HEK293 (cell line): ENCODE data around the gene DBN1.
"Not testable (repeated sequence)": the region's sequence is repeated elsewhere in the genome, so short reads cannot be mapped to it uniquely, and the experiment has no call there.

Experiments used
- CTCF ChIA-PET: fragments of 350-600 bp; formaldehyde crosslinking; extraction: SDS; loops from one replicate; lab custom pipeline; 2021; ENCODE audit warnings: antibody characterized with exemption; lab: Yijun Ruan, JAX
- POLR2A ChIA-PET: fragments of 300-600 bp; formaldehyde crosslinking; extraction: SDS; loops from one replicate; lab custom pipeline; 2020; ENCODE audit warnings: antibody characterized with exemption, inconsistent platforms; lab: Yijun Ruan, JAX
- H3K27ac ChIP-seq: fragments of 200-500 bp; sonication (Bioruptor generic); 2 replicates; pipeline ENCODE4 v1.5.1; 2014; ENCODE audit warnings: low read depth, low read length, control low read depth, inconsistent platforms; ENCODE audit errors: extremely low read depth
- H3K36me3 ChIP-seq, 2 experiments: fragments of 200-500 bp in 1 of 2; sonication (Bioruptor generic) in 1 of 2; 1 replicate in 1 of 2; 2 replicates in 1 of 2; pipeline ENCODE4 v1.5.1; 2014 to 2017; ENCODE audit warnings: inconsistent platforms in 2 of 2, low read length in 2 of 2; ENCODE audit not compliant: control insufficient read depth in 2 of 2, insufficient read depth in 1 of 2
- H3K4me1 ChIP-seq: fragments of 200-500 bp; sonication (Bioruptor generic); 2 replicates; pipeline ENCODE4 v1.5.1; 2014; ENCODE audit warnings: mild to moderate bottlenecking, low read length, inconsistent platforms; ENCODE audit not compliant: control insufficient read depth, insufficient read depth
- H3K4me3 ChIP-seq: 2 replicates; pipeline ENCODE4 v1.5.1; 2011; ENCODE audit warnings: low read depth, mild to moderate bottlenecking, control low read depth, low read length, moderate library complexity
- H3K9me3 ChIP-seq: fragments of 200-500 bp; sonication (Bioruptor generic); 2 replicates; pipeline ENCODE4 v1.5.1; 2014; ENCODE audit warnings: low read depth, low read length, inconsistent platforms; ENCODE audit not compliant: control insufficient read depth, insufficient read depth
- KLF8 ChIP-seq: fragments of 450-650 bp; formaldehyde crosslinking; IDR thresholded peaks from 2 replicates; pipeline ENCODE4 v1.5.1; 2016; ENCODE audit warnings: missing biosample characterization, missing genetic modification characterization
- SCRT2 ChIP-seq: fragments of 450-650 bp; formaldehyde crosslinking; IDR thresholded peaks from 2 replicates; pipeline ENCODE4 v1.5.1; 2016; ENCODE audit warnings: missing biosample characterization, missing genetic modification characterization
- ZNF292 ChIP-seq: fragments of 450-650 bp; formaldehyde crosslinking; IDR thresholded peaks from 2 replicates; pipeline ENCODE4 v1.5.1; 2016; ENCODE audit warnings: low read depth, missing biosample characterization, missing genetic modification characterization, borderline replicate concordance
- ZNF639 ChIP-seq: fragments of 450-650 bp; formaldehyde crosslinking; IDR thresholded peaks from 2 replicates; pipeline ENCODE4 v1.5.1; 2016; ENCODE audit warnings: missing biosample characterization, missing genetic modification characterization
- TF ChIP-seq, protein P1 (sequence below): fragments of 450-650 bp; formaldehyde crosslinking; IDR thresholded peaks from 2 replicates; pipeline ENCODE4 v1.5.1; 2016; ENCODE audit warnings: missing biosample characterization, missing genetic modification characterization
- TF ChIP-seq, protein P2 (sequence below): fragments of 450-650 bp; formaldehyde crosslinking; IDR thresholded peaks from 2 replicates; pipeline ENCODE4 v1.5.1; 2017; ENCODE audit warnings: missing biosample characterization, missing genetic modification characterization

The DBN1 gene

DNA sequence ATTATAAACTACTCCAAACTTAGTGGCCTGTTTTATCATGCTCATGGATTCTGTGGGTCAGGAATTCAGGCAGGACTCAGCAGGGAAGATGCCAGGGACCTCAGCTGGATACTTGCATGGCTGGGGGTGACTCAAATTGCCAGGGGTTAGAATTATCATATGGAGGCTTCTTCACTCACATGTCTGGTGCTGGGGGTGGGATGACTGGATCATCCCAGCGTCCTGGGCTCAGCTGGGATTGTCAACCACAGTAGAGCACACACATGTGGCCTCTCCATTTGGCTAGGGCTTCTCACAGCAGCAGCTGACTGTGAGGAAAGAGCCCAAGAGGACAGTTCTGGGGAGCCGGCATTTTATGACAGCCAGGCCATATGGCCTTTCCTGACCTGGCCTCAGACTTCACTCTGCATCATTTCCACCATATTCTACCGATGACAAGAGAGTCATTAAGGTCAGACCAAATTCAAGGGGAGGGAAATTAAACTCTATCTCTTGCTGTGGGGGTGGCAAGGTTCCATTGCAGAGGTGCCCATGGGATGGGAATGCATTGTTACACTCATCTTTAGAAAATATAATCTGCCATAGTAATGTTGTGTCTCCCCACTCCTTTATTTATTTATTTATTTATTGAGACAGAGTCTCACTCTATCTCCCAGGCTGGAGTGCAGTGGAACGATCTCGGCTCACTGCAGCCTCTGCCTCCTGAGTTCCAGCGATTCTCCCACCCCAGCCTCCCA is 52.2 kb downstream of the DBN1 start:
- no peaks in the 10 kb centered on the region for H3K9me3 ChIP-seq
- ChIA-PET CTCF (interaction anchor here (0.5 to 1.6 kb wide), 3 partner anchors 13 to 171 kb away, joined by 3 to 8 read pairs (median 5); partner anchors contain the start of gene TMED9), POLR2A (no interaction called here)
- H3K27ac ChIP-seq: no peak overlapping the region
- no peaks in the 10 kb centered on the region for H3K36me3 ChIP-seq
- H3K4me3 ChIP-seq: no peak overlapping the region
- TF ChIP-seq, protein P1, sequence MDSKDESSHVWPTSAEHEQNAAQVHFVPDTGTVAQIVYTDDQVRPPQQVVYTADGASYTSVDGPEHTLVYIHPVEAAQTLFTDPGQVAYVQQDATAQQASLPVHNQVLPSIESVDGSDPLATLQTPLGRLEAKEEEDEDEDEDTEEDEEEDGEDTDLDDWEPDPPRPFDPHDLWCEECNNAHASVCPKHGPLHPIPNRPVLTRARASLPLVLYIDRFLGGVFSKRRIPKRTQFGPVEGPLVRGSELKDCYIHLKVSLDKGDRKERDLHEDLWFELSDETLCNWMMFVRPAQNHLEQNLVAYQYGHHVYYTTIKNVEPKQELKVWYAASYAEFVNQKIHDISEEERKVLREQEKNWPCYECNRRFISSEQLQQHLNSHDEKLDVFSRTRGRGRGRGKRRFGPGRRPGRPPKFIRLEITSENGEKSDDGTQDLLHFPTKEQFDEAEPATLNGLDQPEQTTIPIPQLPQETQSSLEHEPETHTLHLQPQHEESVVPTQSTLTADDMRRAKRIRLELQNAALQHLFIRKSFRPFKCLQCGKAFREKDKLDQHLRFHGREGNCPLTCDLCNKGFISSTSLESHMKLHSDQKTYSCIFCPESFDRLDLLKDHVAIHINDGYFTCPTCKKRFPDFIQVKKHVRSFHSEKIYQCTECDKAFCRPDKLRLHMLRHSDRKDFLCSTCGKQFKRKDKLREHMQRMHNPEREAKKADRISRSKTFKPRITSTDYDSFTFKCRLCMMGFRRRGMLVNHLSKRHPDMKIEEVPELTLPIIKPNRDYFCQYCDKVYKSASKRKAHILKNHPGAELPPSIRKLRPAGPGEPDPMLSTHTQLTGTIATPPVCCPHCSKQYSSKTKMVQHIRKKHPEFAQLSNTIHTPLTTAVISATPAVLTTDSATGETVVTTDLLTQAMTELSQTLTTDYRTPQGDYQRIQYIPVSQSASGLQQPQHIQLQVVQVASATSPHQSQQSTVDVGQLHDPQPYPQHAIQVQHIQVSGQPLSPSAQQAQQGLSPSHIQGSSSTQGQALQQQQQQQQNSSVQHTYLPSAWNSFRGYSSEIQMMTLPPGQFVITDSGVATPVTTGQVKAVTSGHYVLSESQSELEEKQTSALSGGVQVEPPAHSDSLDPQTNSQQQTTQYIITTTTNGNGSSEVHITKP (tag by site-specific recombination): peak; percentile 54
- TF ChIP-seq, protein P2, sequence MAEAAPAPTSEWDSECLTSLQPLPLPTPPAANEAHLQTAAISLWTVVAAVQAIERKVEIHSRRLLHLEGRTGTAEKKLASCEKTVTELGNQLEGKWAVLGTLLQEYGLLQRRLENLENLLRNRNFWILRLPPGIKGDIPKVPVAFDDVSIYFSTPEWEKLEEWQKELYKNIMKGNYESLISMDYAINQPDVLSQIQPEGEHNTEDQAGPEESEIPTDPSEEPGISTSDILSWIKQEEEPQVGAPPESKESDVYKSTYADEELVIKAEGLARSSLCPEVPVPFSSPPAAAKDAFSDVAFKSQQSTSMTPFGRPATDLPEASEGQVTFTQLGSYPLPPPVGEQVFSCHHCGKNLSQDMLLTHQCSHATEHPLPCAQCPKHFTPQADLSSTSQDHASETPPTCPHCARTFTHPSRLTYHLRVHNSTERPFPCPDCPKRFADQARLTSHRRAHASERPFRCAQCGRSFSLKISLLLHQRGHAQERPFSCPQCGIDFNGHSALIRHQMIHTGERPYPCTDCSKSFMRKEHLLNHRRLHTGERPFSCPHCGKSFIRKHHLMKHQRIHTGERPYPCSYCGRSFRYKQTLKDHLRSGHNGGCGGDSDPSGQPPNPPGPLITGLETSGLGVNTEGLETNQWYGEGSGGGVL (tag by site-specific recombination): no peak
- no peak for TF ChIP-seq ZNF292 (tag by site-specific recombination)
- no peak for TF ChIP-seq ZNF639
- no peaks in the 10 kb centered on the region for H3K4me1 ChIP-seq

GRCh38 chr5:177420472-177420871 is 53.0 kb downstream of the DBN1 start:
- H3K9me3 ChIP-seq, H3K4me1 ChIP-seq, POLR2A ChIA-PET, CTCF ChIA-PET, H3K27ac ChIP-seq, H3K36me3 ChIP-seq, H3K4me3 ChIP-seq: not testable (repeated sequence)

DNA sequence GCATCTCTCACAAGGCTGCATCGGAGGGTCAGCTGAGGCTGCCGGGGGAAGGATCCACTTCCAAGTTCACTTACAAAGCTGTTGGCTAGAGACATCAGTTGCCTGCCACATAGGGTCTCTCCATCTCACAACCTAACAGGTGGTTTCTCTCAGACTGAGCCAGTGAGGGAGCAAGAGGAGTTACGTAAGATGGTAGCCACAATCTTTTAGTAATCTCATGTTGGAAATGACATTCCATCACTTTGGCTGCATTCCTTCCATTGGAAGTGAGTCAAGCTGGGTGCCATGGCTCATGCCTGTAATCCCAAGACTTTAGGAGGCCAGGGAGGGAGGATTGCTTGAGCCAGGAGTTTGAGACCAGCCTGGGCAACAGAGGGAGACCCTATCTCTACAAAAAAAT is 54.4 kb downstream of the DBN1 start:
- Histone ChIP-seq H3K4me1 (no peaks in the 10 kb centered on the region), H3K36me3 (no peaks in the 10 kb centered on the region), H3K9me3 (no peaks in the 10 kb centered on the region), H3K4me3 (no peak overlapping the region), H3K27ac (no peak overlapping the region)
- no peak for TF ChIP-seq KLF8 (tag by site-specific recombination)
- TF ChIP-seq SCRT2 (tag by site-specific recombination): peak; percentile 57
- ChIA-PET POLR2A (no interaction called here), CTCF (interaction anchor here (0.6 to 1.2 kb wide), 2 partner anchors 49 to 1701 kb away, joined by 3 to 7 read pairs; no protein-coding TSS in a partner anchor)

DNA sequence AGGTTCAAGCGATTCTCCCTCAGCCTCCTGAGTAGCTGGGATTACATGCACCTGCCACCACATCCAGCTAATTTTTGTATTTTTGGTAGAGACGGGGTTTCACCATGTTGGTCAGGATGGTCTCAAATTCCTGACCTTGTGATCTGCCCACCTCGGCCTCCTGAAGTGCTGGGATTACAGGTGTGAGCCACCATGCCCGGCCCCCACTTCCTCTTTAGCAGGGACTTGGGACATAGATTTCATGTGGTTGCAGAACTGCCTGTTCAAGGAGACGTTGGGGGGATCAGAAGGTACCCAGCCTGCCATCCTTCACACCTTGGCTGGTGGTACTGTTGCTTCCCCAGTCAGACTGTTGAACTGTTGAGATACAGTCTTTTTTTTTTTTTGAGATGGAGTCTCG is 56.4 kb downstream of the DBN1 start:
- H3K36me3 ChIP-seq, POLR2A ChIA-PET, H3K4me1 ChIP-seq, H3K4me3 ChIP-seq, H3K27ac ChIP-seq, H3K9me3 ChIP-seq: not testable (repeated sequence)
- CTCF ChIA-PET: interaction anchor here (0.6 to 2.6 kb wide), 8 partner anchors 13 to 1951 kb away, joined by 3 to 13 read pairs (median 5); no protein-coding TSS in a partner anchor
